DOHH2 (cell line): ENCODE data around the gene GMDS.

Experiments used
- H3F3A ChIP-seq: fragments of 200-600 bp; sonication (generic), shearing (Covaris generic); 2 replicates; pipeline ENCODE4 v1.6.0; 2016; ENCODE audit warnings: antibody characterized with exemption, mild to moderate bottlenecking; ENCODE audit not compliant: control insufficient read depth, insufficient read depth
- H3K27ac ChIP-seq: fragments of 200-600 bp; sonication (generic); 2 replicates; pipeline ENCODE4 v1.5.1; 2014; ENCODE audit warnings: low read depth, mild to moderate bottlenecking, low read length, moderate library complexity
- H3K27me3 ChIP-seq: fragments of 200-600 bp; sonication (generic); 2 replicates; pipeline ENCODE4 v1.6.1; 2014; ENCODE audit warnings: mild to moderate bottlenecking, low read length, mixed read lengths; ENCODE audit not compliant: control insufficient read depth
- H3K36me3 ChIP-seq: fragments of 200-600 bp; sonication (generic); 2 replicates; pipeline ENCODE4 v1.6.1; 2014; ENCODE audit warnings: mild to moderate bottlenecking, low read length, moderate library complexity, mixed read lengths; ENCODE audit not compliant: control insufficient read depth
- H3K4me1 ChIP-seq: fragments of 200-600 bp; sonication (generic); 2 replicates; pipeline ENCODE4 v1.6.1; 2014; ENCODE audit warnings: mild to moderate bottlenecking, low read length, mixed read lengths; ENCODE audit not compliant: control insufficient read depth
- H3K4me2 ChIP-seq: fragments of 200-600 bp; sonication (generic); 2 replicates; pipeline ENCODE4 v1.6.0; 2014; ENCODE audit warnings: mild to moderate bottlenecking, low read length, moderate library complexity
- H3K4me3 ChIP-seq: fragments of 200-600 bp; sonication (generic); 2 replicates; pipeline ENCODE4 v1.5.1; 2014; ENCODE audit warnings: mild to moderate bottlenecking, low read length, mixed read lengths
- H3K79me2 ChIP-seq: fragments of 200-600 bp; sonication (generic); 2 replicates; pipeline ENCODE4 v1.6.1; 2014; ENCODE audit warnings: mild to moderate bottlenecking, low read length, mixed read lengths; ENCODE audit not compliant: control insufficient read depth
- H3K9me2 ChIP-seq: fragments of 200-600 bp; sonication (generic); replicated peaks from 2 replicates; pipeline ENCODE4 v1.6.1; 2014; ENCODE audit warnings: mild to moderate bottlenecking, low read length, mixed read lengths; ENCODE audit not compliant: control insufficient read depth
- H3K9me3 ChIP-seq: fragments of 200-600 bp; sonication (generic); 2 replicates; pipeline ENCODE4 v1.6.1; 2014; ENCODE audit warnings: antibody characterized with exemption, low read length, mixed read lengths; ENCODE audit not compliant: control insufficient read depth, insufficient read depth
- H4K20me1 ChIP-seq: fragments of 200-600 bp; sonication (generic); 2 replicates; pipeline ENCODE4 v1.6.0; 2014; ENCODE audit warnings: low read depth, mild to moderate bottlenecking, antibody characterized with exemption, low read length, moderate library complexity; ENCODE audit not compliant: control insufficient read depth, insufficient read depth
- CTCF ChIP-seq: fragments of 200-600 bp; sonication (generic); IDR thresholded peaks from one replicate; pipeline ENCODE4 v1.5.1; 2014; ENCODE audit warnings: antibody characterized with exemption, mild to moderate bottlenecking, low read depth, low read length; ENCODE audit not compliant: poor library complexity, severe bottlenecking
- EZH2phosphoT487 ChIP-seq: fragments of 200-600 bp; sonication (generic); IDR thresholded peaks from 2 replicates; pipeline ENCODE4 v1.6.1; 2017; ENCODE audit warnings: borderline replicate concordance, mild to moderate bottlenecking, antibody characterized with exemption, low read length, moderate library complexity, mixed read lengths

GMDS gene

GRCh38 chr6:1735239-1735803 lies 510.1 kb downstream of the GMDS start:
- H3K27me3 ChIP-seq, result no peaks in the 10 kb centered on the region
- no peak for TF ChIP-seq CTCF
- TF ChIP-seq EZH2phosphoT487, result no peak
- H3K4me2 ChIP-seq, result peak overlapping the region; percentile 98
- no peaks in the 10 kb centered on the region for H3K9me3 ChIP-seq
- H3K9me2 ChIP-seq, result no peaks in the 10 kb centered on the region
- H3K79me2 ChIP-seq, result peaks cover 78% of the 10 kb centered on the region
- peaks cover 65% of the 10 kb centered on the region for H3K4me1 ChIP-seq
- H4K20me1 ChIP-seq, result 0 out of 2 replicates have a peak, but pooled peaks cover 3% of the 10 kb centered on the region
- peaks cover 19% of the 10 kb centered on the region for H3F3A ChIP-seq
- peaks cover 8% of the 10 kb centered on the region for H3K36me3 ChIP-seq
- peak overlapping the region; percentile 88; the same call in 1 of the 2 replicates for H3K4me3 ChIP-seq
- H3K27ac ChIP-seq, result no peak overlapping the region

- H4K20me1 ChIP-seq, result no peaks in the 10 kb centered on the region
- peaks cover 28% of the 10 kb centered on the region for H3K4me1 ChIP-seq
- no peak overlapping the region for H3K27ac ChIP-seq
- peaks cover 72% of the 10 kb centered on the region for H3K79me2 ChIP-seq
- H3K9me2 ChIP-seq, result no peaks in the 10 kb centered on the region
- peaks cover 11% of the 10 kb centered on the region for H3K36me3 ChIP-seq
- no peaks in the 10 kb centered on the region for H3K9me3 ChIP-seq
- no peak overlapping the region for H3K4me3 ChIP-seq
- H3K27me3 ChIP-seq, result no peaks in the 10 kb centered on the region
- no peaks in the 10 kb centered on the region for H3F3A ChIP-seq
- no peak overlapping the region for H3K4me2 ChIP-seq
- TF ChIP-seq CTCF (no peak), EZH2phosphoT487 (no peak)
Observed at GRCh38 chr6:1730882-1731281, 514.5 kb downstream of the GMDS start.

- Histone ChIP-seq H3K4me1 (peaks cover 28% of the 10 kb centered on the region), H3K79me2 (peaks cover 61% of the 10 kb centered on the region), H3K4me2 (no peak overlapping the region), H3K4me3 (no peak overlapping the region), H3K36me3 (peaks cover 21% of the 10 kb centered on the region), H3K27ac (no peak overlapping the region), H3F3A (no peaks in the 10 kb centered on the region), H3K27me3 (no peaks in the 10 kb centered on the region), H3K9me3 (no peaks in the 10 kb centered on the region), H4K20me1 (no peaks in the 10 kb centered on the region), H3K9me2 (no peaks in the 10 kb centered on the region)
- no peak for TF ChIP-seq EZH2phosphoT487
- no peak for TF ChIP-seq CTCF
Observed at GRCh38 chr6:1729750-1730140, 515.7 kb downstream of the GMDS start.
